Uterus (tissue), 2 donors: Measurements from ENCODE around the gene ARAP3.

Experiments used
- POLR2A ChIP-seq, 2 donors: fragments of 450-650 bp; IDR thresholded peaks; one replicate each; pipeline ENCODE4 v1.6.1; 2016; ENCODE audit warnings: antibody characterized with exemption in 2 of 2, mild to moderate bottlenecking in 1 of 2, moderate library complexity in 1 of 2
- TF ChIP-seq, protein P1 (sequence below), 4 experiments: fragments of 200-600 bp in 2 of 4; fragments of 450-650 bp in 2 of 4; sonication (generic) in 2 of 4; IDR thresholded peaks; one replicate each; pipeline ENCODE4 v1.5.1; 2016 to 2019; ENCODE audit warnings: antibody characterized with exemption in 4 of 4, mild to moderate bottlenecking in 2 of 4, moderate library complexity in 1 of 4

DNA sequence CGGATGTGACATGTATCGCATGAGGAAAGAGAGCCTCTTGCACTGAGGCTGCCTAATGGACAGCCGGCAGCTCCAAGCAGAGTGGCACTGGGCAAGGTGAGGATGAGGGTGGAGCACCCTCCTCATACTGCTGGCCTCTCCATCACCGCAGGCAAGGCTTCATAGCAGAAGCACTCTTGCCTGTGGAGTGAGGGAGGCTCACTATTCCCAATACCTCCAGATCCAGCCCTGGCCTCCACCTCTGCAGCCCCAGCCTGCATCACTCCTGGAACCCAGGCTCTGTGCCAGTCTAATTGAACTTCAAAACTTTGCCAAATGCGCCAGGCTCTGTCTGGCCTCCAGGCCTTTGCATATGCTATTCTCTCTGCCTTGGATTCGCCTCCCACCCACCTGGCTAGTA lies 29.7 kb upstream of the ARAP3 start:
- no peak for TF ChIP-seq POLR2A (IDR thresholded peaks at IDR 0.05)
- TF ChIP-seq, protein P1, sequence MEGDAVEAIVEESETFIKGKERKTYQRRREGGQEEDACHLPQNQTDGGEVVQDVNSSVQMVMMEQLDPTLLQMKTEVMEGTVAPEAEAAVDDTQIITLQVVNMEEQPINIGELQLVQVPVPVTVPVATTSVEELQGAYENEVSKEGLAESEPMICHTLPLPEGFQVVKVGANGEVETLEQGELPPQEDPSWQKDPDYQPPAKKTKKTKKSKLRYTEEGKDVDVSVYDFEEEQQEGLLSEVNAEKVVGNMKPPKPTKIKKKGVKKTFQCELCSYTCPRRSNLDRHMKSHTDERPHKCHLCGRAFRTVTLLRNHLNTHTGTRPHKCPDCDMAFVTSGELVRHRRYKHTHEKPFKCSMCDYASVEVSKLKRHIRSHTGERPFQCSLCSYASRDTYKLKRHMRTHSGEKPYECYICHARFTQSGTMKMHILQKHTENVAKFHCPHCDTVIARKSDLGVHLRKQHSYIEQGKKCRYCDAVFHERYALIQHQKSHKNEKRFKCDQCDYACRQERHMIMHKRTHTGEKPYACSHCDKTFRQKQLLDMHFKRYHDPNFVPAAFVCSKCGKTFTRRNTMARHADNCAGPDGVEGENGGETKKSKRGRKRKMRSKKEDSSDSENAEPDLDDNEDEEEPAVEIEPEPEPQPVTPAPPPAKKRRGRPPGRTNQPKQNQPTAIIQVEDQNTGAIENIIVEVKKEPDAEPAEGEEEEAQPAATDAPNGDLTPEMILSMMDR (IDR thresholded peaks at IDR 0.05) = no peak
